OCI-LY7 (cell line): ENCODE data around the gene COL5A2. TPM values are rescaled to one million over a fixed set of nuclear protein-coding genes. Genes with fewer than 3 reads are reported as not detected.

Experiments used
- BruUV-seq: library from RNA; stranded (reverse); fragments of 400-500 nt; replicated peaks from 2 replicates; lab custom pipeline; 2021; lab: Mats Ljungman, UMichigan
- CTCF ChIA-PET: fragments of 300-600 bp; sonication (Branson Sonifier 250); formaldehyde crosslinking; loops from one replicate; lab custom pipeline; 2022; ENCODE audit warnings: antibody characterized with exemption; ENCODE audit not compliant: unreplicated experiment; lab: Charles Lee
- POLR2A ChIA-PET: fragments of 300-600 bp; sonication (Branson Sonifier 250); formaldehyde crosslinking; loops from one replicate; lab custom pipeline; 2022; ENCODE audit warnings: antibody characterized with exemption; lab: Charles Lee
- DNase-seq: peaks from one replicate; pipeline ENCODE4 v3.0.0-alpha.2; 2015; ENCODE audit warnings: low spot score
- H2AFZ ChIP-seq: fragments of 200-600 bp; sonication (generic), shearing (Covaris generic); 2 replicates; pipeline ENCODE4 v1.6.1; 2014; ENCODE audit warnings: mild to moderate bottlenecking, antibody characterized with exemption, low read length, moderate library complexity
- H3K27ac ChIP-seq: fragments of 200-600 bp; sonication (generic); 2 replicates; pipeline ENCODE4 v1.5.1; 2014; ENCODE audit warnings: mixed run types, low read depth, mild to moderate bottlenecking, moderate library complexity, low read length, inconsistent platforms; ENCODE audit not compliant: poor library complexity, severe bottlenecking
- H3K36me3 ChIP-seq: fragments of 200-600 bp; sonication (generic); 2 replicates; pipeline ENCODE4 v1.6.1; 2014; ENCODE audit warnings: mild to moderate bottlenecking, antibody characterized with exemption, low read length, moderate library complexity, mixed read lengths; ENCODE audit not compliant: insufficient read depth
- H3K4me1 ChIP-seq: fragments of 200-600 bp; sonication (generic); 2 replicates; pipeline ENCODE4 v1.5.1; 2014; ENCODE audit warnings: mild to moderate bottlenecking, low read length; ENCODE audit not compliant: insufficient read depth, poor library complexity, severe bottlenecking
- H3K4me2 ChIP-seq: fragments of 200-600 bp; sonication (generic); 2 replicates; pipeline ENCODE4 v1.6.1; 2014; ENCODE audit warnings: mild to moderate bottlenecking, low read length
- H3K4me3 ChIP-seq: fragments of 200-600 bp; sonication (generic); 2 replicates; pipeline ENCODE4 v1.5.1; 2014; ENCODE audit warnings: mild to moderate bottlenecking, low read depth, low read length; ENCODE audit not compliant: poor library complexity, severe bottlenecking
- H3K79me2 ChIP-seq: fragments of 200-600 bp; sonication (generic); 2 replicates; pipeline ENCODE4 v1.6.1; 2016; ENCODE audit warnings: low read depth, mild to moderate bottlenecking, low read length, moderate library complexity, mixed read lengths; ENCODE audit not compliant: insufficient read depth
- H3K9me2 ChIP-seq: fragments of 200-600 bp; sonication (generic); 2 replicates; pipeline ENCODE4 v1.6.1; 2016; ENCODE audit warnings: mild to moderate bottlenecking, low read length, mixed read lengths; ENCODE audit not compliant: insufficient read depth
- H3K9me3 ChIP-seq: fragments of 200-600 bp; sonication (generic); 2 replicates; pipeline ENCODE4 v1.6.1; 2014; ENCODE audit warnings: mild to moderate bottlenecking, mixed run types, low read length, mixed read lengths
- H4K20me1 ChIP-seq: fragments of 200-600 bp; sonication (generic); 2 replicates; pipeline ENCODE4 v1.6.1; 2014; ENCODE audit warnings: mild to moderate bottlenecking, antibody characterized with exemption, low read length, moderate library complexity, mixed read lengths; ENCODE audit not compliant: insufficient read depth
- EZH2phosphoT487 ChIP-seq: fragments of 200-600 bp; sonication (generic); IDR thresholded peaks from 2 replicates; pipeline ENCODE4 v1.6.1; 2018; ENCODE audit warnings: low read depth, borderline replicate concordance, mild to moderate bottlenecking, mixed run types, antibody characterized with exemption, low read length, moderate library complexity, mixed read lengths
- intact Hi-C: fragments of 100-400 bp; cut with micrococcal nuclease; formaldehyde crosslinking; loops from one replicate; pipeline ENCODE4 v1.10.0; 2022; ENCODE audit not compliant: unreplicated experiment
- total RNA-seq, 2 experiments: library from RNA; depleted of rRNA in 1 of 2; stranded (reverse); fragments of >200 nt in 1 of 2; shearing (Covaris generic) in 1 of 2; gene quantifications; 2 replicates each; pipeline ENCODE4 v1.2.3, GENCODE V29; 2014 to 2022
- TF ChIP-seq, protein P1 (sequence below): fragments of 200-600 bp; sonication (generic); conservative IDR thresholded peaks from 2 replicates; pipeline ENCODE4 v1.5.1; 2014; ENCODE audit warnings: mild to moderate bottlenecking, antibody characterized with exemption, low read length, moderate library complexity, mixed read lengths

Gene COL5A2
- total RNA-seq, 2 experiments from 2014 or later = 0.50 to 0.61 TPM

- no peaks in the 10 kb centered on the region for H3K4me1 ChIP-seq
- ChIA-PET POLR2A (no interaction called here), CTCF (no interaction called here)
- no peaks in the 10 kb centered on the region for H4K20me1 ChIP-seq
- no peak overlapping the region for H2AFZ ChIP-seq
- no peaks in the 10 kb centered on the region for H3K36me3 ChIP-seq
- DNase-seq = no peak
- no peak overlapping the region for H3K4me3 ChIP-seq
- no peak overlapping the region for H3K27ac ChIP-seq
- no peaks in the 10 kb centered on the region for H3K9me3 ChIP-seq
- no peak overlapping the region for H3K4me2 ChIP-seq
- H3K9me2 ChIP-seq = no peaks in the 10 kb centered on the region
- H3K79me2 ChIP-seq = no peaks in the 10 kb centered on the region
- no peak for TF ChIP-seq EZH2phosphoT487
- TF ChIP-seq, protein P1, sequence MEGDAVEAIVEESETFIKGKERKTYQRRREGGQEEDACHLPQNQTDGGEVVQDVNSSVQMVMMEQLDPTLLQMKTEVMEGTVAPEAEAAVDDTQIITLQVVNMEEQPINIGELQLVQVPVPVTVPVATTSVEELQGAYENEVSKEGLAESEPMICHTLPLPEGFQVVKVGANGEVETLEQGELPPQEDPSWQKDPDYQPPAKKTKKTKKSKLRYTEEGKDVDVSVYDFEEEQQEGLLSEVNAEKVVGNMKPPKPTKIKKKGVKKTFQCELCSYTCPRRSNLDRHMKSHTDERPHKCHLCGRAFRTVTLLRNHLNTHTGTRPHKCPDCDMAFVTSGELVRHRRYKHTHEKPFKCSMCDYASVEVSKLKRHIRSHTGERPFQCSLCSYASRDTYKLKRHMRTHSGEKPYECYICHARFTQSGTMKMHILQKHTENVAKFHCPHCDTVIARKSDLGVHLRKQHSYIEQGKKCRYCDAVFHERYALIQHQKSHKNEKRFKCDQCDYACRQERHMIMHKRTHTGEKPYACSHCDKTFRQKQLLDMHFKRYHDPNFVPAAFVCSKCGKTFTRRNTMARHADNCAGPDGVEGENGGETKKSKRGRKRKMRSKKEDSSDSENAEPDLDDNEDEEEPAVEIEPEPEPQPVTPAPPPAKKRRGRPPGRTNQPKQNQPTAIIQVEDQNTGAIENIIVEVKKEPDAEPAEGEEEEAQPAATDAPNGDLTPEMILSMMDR = no peak
- BruUV-seq = no TSS peak
- intact Hi-C loops = no loop called here
Observed at GRCh38 chr2:189137519-189137918, 42.0 kb downstream of the COL5A2 start.

DNA sequence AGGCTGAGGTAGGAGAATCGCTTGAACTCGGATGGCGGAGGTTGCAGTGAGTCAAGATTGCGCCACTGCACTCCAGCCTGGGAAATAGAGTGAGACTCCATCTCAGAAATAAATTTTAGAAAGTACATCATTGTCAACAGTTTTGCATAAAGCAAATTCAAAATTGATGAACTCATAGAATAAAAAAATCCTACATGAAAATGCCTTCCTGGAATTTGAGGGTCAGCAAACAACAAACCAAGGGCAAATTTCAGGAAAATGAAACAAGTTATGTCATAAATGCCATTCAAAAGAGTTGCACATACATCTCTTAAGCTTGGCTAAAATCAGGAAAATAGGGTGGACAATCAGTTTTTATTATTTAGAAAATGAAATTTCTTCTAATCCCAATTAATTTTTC lies 45.1 kb downstream of the COL5A2 start:
- ChIA-PET CTCF (no interaction called here), POLR2A (interaction anchor here (0.7 to 1.1 kb wide), 3 partner anchors 51 to 946 kb away, joined by 3 read pairs; no protein-coding TSS in a partner anchor)
- BruUV-seq = no TSS peak
- Histone ChIP-seq H3K4me1 (no peaks in the 10 kb centered on the region), H3K9me2 (no peaks in the 10 kb centered on the region), H3K36me3 (no peaks in the 10 kb centered on the region), H3K79me2 (no peaks in the 10 kb centered on the region), H4K20me1 (no peaks in the 10 kb centered on the region), H3K4me2 (no peak overlapping the region), H3K27ac (no peak overlapping the region), H3K4me3 (no peak overlapping the region), H2AFZ (no peak overlapping the region), H3K9me3 (no peaks in the 10 kb centered on the region)
- intact Hi-C loops = no loop called here
- DNase-seq = no peak
- TF ChIP-seq, protein P1 = no peak
- TF ChIP-seq EZH2phosphoT487 = no peak

DNA sequence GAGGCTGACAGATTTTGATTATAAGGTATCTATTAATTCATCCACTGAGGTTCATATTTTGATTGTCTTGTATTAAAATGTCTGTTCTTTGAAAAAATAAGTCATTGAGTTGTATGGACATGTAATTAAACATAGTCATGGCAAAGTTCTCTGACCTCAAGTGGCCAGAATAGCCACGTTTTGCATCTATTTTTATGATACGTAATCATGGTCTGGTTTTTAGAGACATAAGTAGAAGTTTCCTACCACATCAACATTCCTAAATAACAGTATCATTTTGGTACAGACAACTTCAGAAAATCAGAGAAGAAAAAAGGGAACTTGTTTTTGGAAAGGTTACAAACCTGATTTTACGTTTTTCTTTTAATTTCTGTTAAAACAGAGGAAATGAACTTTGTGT lies 47.6 kb downstream of the COL5A2 start:
- Histone ChIP-seq H3K4me1 (no peaks in the 10 kb centered on the region), H3K27ac (no peak overlapping the region), H3K79me2 (no peaks in the 10 kb centered on the region), H4K20me1 (no peaks in the 10 kb centered on the region), H2AFZ (no peak overlapping the region), H3K36me3 (no peaks in the 10 kb centered on the region), H3K4me2 (no peak overlapping the region), H3K9me3 (no peaks in the 10 kb centered on the region), H3K4me3 (no peak overlapping the region), H3K9me2 (no peaks in the 10 kb centered on the region)
- intact Hi-C loops = no loop called here
- TF ChIP-seq, protein P1 = no peak
- TF ChIP-seq EZH2phosphoT487 = no peak
- POLR2A ChIA-PET = no interaction called here
- CTCF ChIA-PET = no interaction called here
- BruUV-seq = no TSS peak
- DNase-seq = no peak
